ENCODE measurements around the gene DGCR2.

Gene DGCR2

DNA sequence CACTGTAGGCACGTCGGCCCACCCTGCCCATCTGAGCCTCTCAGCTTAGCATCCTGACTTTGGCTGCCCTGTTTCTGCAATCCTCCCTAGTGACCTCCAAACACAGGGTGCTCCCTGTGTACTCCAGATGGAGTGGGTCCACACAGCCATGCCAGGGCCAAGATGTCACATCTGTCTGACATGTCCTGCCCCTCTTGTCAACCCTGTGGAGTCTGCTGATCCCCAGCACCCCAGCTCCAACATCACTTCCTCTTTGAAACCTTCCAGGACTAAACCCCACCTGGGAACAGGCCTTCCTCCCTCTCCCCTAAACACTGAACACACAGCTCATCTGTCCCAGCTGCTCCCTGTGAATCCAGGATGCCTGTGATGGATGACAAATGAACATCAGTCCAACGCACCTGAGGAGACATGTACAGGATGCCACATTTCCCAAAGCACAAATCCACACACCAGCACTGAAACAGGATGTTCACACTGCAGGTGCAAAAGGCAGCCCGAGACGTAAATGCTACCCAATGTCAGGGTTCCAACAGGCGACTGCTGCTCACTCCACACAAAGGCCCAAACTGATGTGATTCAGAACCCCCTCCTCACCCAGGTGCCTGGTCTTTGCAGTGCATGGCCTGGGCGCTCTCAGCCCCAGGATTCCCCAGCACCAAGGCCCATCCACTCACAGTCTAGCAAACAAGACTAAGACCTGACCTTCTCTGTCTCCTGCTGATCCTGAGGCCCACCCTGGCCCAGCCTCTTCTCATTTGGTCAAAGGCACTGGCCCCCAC is 6.9 kb upstream of the DGCR2 start:
- in situ Hi-C loops (cut with HindIII; ENCODE audit: low sequenced_read_pairs), result no loop called here

DNA sequence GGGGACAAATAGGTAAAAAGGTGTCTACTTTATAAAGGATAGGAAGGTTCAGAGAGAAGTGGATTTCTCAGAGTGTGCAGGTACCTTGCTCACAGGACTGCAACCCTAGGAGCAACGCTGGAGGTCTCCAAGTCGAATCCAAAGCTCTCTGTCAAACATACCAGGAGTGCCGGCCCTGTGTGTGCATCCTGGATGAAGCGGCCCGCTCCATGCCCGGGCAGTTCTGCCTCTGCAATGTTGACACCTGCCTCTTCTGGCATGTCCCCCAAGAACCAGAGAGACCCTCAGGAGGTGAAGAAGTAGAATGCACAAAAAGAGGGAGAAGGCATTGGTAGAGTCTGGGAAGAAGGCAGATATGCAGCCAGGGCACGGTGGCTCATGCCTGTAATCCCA is 5.8 kb upstream of the DGCR2 start:
- in situ Hi-C loops (cut with HindIII; ENCODE audit: low sequenced_read_pairs), result no loop called here

DNA sequence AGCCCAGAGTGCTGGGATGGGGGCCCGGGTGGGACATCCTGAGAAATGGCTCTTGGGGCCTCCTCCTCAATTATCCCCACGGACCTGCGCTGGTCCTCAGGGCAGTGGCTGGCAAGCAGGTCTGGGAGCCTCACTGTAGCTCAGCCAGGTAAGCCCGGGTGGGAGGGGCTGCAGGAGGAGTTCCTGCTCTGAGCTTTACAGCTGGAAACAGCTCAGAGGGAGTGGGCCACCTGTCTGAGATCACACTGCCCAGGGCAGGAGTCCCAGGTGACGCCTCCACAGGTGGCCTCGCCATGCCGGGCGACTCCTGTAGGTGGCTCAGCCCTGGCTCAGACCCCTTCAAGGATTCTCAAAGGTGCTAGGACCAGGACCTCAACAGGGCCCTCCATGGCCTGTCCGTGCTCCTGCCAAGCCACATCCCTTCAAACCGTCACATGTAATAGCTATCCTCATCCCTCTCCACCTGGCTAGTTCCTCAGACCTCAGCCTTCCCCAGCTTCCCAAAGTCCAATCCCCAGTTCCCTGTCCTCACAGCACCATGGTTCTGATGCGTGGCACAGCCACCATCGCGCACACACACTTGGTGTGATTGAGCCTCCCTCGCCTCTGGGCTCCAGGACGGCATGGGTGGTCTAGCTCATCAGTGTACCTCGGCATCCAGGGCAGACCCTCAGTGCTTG is 5.3 kb upstream of the DGCR2 start:
- in situ Hi-C loops (cut with HindIII; ENCODE audit: low sequenced_read_pairs), result no loop called here

DNA sequence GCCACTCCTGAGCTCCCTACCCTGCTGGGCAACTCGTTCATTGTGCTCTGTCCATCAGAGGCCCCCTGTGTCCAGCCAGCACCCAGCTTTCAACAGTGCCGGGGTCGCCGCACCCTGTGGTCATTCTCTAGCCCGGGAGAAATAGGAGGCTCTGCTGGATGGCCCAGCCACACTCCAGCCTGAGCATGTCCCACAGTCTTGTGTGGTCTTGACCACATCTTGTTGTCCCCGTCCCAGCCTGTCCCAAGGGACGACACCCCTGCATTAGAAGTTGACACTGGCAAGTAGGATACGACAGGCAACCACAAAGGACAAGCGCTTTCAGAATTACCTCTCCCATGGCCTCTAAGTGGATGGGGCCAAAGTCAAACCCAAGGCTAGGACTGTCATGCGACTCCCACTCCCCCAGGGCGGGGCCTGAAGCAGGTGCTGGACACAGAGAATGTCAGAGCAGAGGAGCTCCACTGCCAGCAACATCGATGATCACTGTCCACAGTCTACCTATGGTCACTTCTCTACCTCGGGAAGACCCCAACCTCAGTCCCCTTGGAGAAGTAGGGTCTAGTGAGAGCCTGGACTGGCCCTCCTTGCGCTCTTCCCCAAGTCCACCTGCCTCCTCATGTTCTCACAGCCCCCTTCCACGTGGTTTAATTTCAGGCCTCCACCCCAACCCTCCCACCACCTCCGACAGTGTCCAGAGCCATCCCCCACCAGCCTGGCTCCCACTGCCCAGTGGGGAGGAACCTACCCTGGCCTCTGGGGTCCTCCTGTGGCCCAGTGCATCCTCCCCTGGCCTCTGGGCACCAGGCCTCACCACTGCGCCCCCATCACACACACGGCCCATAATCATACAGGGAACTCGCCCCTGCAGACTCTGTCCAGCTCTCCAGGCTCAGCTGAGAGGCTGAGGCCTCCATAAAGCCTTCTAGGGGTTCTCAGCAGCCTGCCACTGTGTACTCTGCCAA is 4.4 kb upstream of the DGCR2 start:
- in situ Hi-C loops (cut with HindIII; ENCODE audit: low sequenced_read_pairs), result no loop called here

- in situ Hi-C loops (cut with HindIII; ENCODE audit: low sequenced_read_pairs), result no loop called here
Observed at GRCh38 chr22:19125474-19126308, 3.5 kb upstream of the DGCR2 start.

GRCh38 chr22:19125011-19125410 is 2.8 kb upstream of the DGCR2 start:
- in situ Hi-C loops (cut with HindIII; ENCODE audit: low sequenced_read_pairs), result no loop called here

DNA sequence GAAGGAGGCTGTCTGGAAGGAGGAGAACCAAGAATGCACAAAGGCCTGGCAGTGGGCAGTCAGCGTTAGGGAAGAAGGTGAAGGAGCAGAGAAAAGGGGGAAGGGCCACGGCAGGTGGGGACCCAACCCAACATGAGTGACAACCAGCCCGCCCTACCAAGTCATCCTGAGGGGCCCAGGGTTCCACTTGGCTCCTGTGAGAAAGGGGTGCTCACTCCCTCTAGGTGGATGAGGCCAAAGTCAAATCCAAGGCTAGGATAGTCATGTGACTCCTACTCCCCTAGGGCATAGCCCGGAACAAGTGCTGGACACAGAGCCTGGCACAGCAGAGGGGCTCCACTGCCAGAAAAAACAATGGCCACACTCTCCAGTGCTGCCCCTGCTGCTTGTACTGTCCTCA is 2.2 kb upstream of the DGCR2 start:
- in situ Hi-C loops (cut with HindIII; ENCODE audit: low sequenced_read_pairs), result no loop called here

DNA sequence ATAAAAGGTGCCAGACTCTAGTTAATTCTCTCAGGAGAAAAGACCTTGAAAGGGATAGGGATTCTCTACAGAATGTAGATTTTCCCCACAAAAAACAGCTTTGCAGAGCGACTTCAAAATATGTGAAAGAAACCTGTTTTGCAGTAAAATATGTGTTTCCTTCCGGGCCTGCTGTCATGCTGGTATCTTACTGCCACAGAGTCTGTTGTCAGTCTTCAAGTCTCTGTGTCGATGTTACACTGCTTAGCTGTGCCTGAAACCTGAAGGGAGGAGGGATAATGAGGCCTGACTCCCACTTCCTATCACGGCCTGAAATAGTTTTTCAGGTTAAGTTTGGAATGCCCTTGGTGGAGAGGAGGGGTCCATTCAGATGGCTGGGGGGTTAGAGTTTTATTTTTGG is 1.7 kb upstream of the DGCR2 start:
- in situ Hi-C loops (cut with HindIII; ENCODE audit: low sequenced_read_pairs), result no loop called here

GRCh38 chr22:19122752-19123492 is 710 bp upstream of the DGCR2 start:
- in situ Hi-C loops (cut with HindIII; ENCODE audit: low sequenced_read_pairs), result no loop called here

DNA sequence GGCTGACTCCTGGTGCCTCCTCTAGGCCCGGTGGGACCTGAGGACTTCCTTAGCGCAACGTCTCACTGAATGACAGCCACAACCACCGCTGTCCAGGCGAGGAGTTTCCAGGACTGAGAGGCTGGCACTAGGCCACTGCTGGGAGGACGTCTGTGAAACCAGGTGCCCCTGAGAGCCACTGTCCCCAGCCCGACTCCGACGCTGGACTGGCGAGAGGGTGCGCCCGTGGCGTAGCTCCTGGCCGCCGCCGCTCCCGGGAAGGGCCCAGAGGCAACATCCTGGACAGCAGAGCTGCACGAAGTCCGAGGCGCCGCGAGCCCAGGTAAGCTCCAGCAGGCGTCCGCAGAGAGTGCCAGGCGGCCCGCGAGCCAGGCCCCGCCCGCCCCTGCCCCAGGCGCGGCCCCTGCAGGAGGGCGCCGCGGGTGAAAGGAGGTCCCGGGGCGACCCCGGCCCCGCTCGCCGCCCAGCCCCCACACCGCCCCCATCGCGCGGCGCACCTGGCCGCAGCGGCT is 525 bp downstream of the DGCR2 start:
- in situ Hi-C loops (cut with HindIII; ENCODE audit: low sequenced_read_pairs), result no loop called here

DNA sequence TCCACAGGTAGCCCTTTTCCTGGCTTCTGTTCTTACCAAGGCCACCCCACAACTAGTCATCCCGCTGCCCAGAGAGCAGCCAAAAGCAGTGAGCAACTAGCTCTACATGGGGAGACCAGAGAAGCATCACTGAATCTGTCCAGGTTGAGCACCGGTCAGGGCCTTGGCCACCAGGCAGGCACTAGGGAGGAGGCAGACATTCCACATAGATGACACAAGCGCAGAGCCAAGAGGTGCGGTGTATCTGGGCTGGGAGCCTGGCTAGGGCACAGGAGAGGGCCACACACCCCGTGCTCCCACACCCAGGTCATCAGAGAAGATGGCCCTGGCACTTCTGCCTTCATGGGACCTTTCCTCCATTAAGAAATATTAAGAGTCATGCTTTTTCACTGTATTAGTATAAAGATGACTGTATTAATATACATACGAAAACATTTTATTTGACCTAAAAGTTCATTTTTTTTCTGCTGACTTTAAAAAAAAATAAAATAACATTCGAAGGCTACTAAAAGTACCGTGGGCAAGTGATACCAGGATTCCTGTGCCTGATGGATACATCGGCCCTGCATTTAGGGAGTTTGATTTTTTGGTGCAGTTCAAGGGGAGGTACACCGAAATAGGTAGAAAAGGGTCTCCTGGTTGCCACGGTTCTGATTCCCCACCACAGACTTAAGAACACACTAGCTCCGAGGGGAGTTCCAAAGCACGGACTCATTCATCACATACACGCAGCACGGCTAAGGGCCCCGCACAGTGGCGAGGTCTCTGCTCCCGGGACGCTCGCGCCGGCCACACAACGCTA is 1.2 kb downstream of the DGCR2 start:
- in situ Hi-C loops (cut with HindIII; ENCODE audit: low sequenced_read_pairs), result no loop called here

- in situ Hi-C loops (cut with HindIII; ENCODE audit: low sequenced_read_pairs), result no loop called here
Observed at GRCh38 chr22:19119949-19120348, 2.3 kb downstream of the DGCR2 start.

DNA sequence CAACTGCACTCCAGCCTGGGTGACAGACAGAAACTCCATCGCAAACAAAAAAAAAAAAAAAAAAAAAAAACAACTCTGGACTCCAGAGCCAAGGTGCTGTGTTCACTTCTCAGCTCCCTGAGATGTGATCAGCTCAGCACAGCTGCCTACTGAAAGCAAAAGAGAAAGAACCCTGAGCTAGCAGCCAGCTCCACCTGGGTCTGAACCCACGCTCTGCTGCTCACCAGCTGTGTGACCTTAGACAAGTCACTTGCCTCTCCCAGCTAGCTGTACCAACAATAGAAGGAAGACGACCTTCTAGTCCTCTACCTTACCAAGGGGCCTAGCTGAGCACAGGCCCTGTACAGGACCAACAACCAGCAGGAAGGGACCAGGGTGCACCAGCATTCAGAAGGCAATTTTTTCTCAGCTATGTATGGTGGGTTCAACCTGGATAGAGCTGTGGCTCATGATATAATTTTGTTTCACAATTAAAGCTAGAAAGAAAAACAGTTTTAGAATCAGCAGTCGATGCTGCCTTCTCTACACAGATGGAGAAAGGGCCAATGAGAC is 3.8 kb downstream of the DGCR2 start:
- in situ Hi-C loops (cut with HindIII; ENCODE audit: low sequenced_read_pairs), result no loop called here

DNA sequence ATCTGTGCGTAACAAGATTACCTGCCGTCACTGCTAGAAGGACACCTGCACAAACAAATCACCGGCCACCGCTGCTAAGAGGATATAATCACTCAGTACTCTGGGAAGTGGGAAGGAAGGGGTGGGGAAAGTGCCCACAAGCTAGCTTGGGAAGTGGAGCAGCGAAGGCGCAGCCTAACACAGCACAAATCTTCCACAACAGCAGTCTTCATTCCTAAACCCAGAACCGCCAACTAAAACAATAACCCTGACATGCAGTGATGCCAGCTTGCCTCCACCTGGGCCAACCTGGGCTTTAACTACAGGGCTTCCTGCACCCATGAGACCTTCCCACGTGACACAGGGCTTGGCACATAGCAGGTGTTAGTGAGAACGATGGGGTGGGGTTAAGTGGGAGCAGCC is 5.1 kb downstream of the DGCR2 start:
- in situ Hi-C loops (cut with HindIII; ENCODE audit: low sequenced_read_pairs), result no loop called here

DNA sequence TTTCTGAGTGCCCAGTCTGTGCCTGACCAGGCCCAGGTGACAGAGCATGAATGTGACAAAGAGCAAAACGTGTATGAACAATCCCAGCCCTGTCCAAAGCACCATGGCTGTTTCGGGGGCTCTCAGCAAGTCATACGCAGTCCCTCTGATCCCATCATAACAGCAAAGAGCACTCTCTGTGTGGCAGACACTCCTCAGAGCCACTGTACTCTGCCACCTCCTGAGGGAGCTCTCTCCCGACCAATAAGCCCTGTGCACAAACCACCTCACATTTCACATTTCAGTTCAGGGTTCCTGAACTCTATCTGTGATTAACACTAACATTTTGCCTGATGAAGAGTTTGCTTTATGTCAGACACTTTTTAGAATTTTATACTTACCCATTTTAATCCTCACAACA is 6.6 kb downstream of the DGCR2 start:
- in situ Hi-C loops (cut with HindIII; ENCODE audit: low sequenced_read_pairs), result no loop called here

DNA sequence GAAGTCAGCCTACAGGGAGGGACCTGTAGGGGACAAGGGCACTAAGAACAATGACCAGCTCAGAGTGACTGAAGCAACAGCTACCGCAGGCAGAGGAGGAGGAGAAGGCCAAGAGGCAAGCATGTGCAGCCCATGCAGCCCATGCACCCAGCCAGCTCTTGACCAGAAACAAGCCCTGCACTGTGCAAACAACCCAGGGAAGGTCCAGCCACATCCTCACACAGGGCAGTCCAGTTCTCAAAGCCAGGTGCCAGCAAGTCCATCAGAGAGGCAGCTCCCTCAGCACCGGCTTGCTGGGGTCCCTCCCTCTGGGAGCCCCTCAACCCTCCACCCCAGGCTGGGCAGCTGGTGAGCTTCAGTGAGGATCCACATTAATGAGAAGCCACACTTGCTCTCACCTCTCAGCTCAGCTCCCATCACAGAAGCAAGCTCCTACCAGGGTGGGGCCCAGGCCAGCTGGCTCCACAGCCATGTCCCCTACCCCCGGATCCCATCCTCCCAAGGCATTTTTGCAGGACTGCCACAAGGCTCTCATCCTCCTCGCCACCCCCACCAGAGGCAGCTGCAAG is 7.1 kb downstream of the DGCR2 start:
- in situ Hi-C loops (cut with HindIII; ENCODE audit: low sequenced_read_pairs), result no loop called here

GRCh38 chr22:19113429-19113828 is 8.8 kb downstream of the DGCR2 start:
- in situ Hi-C loops (cut with HindIII; ENCODE audit: low sequenced_read_pairs), result no loop called here

DNA sequence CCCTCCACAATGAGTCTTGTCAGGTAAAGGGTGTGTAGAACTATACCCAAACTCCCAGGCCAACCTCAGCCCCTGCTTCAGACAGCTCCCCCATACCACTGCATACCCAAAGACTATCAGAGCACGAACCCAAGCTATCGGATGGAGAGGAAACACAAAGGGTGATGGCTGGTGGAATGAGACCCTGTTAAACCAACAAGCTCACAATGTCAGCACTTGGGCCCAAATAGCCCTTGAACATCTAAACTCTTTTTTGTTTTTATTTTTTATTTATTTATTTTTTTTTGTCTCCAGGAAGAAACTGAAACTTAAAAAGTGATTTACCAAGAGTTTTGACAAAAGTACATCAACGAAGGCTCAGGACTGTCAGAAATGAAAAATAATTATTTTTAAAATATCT is 10.6 kb downstream of the DGCR2 start:
- in situ Hi-C loops (cut with HindIII; ENCODE audit: low sequenced_read_pairs), result no loop called here

All from endothelial cell of hepatic sinusoid (primary cell).